GM18508 (cell line): ENCODE measurements around the gene PATE1.
"Not testable (repeated sequence)": the region's sequence is repeated elsewhere in the genome, so short reads cannot be mapped to it uniquely, and the experiment has no call there.

Experiments used
- ATAC-seq: cut with Tn5 transposase; IDR thresholded peaks from one replicate; pipeline ENCODE4 v1.9.1; 2021; ENCODE audit warnings: moderate number of reproducible peaks; ENCODE audit not compliant: insufficient read depth, unreplicated experiment

PATE1 gene

GRCh38 chr11:125745979-125746378 is at the start of gene PATE1:
TSS of gene PATE1 (plus strand) at chr11:125746279. CDS start at chr11:125746305, 26 bp downstream.
- ATAC-seq = no peak

DNA sequence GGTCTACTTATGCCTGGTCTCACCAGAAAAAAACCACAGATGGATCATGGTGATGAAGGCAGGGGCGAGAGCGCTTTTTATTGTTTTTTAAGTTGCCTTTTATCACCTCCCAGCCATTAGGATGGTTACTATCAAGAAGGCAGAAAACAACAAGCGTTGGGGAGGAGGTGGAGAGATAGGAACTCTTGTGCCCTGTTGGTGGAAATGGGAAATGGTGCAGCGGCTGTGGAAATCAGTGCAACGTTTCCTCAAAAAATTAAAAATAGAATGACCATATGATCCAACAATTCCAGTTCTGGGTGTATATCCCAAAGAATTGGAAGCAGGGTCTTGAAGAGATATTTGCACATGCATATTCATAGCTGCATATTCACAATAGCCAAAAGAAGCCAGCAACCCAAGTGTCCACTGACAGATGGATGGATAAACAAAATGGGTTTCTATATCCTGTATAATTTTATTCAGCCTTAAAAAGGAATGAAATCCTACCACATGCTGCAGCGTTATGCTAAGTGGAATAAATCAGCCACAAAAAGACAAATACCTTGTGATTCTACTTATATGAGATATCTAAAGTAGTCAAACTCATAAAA is 45.0 kb upstream of the PATE1 start:
- ATAC-seq = no peak

GRCh38 chr11:125701858-125702621 is 44.0 kb upstream of the PATE1 start:
- no peak for ATAC-seq

GRCh38 chr11:125704686-125705085 is 41.4 kb upstream of the PATE1 start:
- ATAC-seq = not testable (repeated sequence)

- no peak for ATAC-seq
These were observed 25.3 kb upstream of the PATE1 start for GRCh38 chr11:125720781-125721180.

DNA sequence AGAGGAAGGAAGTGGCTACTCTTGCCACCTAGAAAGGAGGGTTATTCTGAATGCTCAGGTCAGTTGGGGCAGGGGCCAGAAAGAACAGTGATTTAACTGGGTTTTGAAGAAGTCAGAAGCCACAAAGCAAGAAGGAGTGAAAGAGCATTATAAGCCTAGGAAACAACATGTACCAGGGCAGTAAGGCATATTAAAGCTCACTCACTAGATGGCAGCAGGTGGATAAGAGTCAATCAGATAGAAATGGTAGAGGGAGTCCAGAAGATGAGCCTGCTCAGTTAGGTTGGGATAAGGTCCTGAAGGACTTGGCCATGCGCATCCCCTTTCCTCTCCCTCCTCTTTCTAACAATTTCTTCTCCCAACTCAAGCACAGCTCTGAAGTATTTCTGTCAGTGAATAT is 22.0 kb upstream of the PATE1 start:
- no peak for ATAC-seq

- no peak for ATAC-seq
These were observed 17.1 kb upstream of the PATE1 start for GRCh38 chr11:125728969-125729368.

DNA sequence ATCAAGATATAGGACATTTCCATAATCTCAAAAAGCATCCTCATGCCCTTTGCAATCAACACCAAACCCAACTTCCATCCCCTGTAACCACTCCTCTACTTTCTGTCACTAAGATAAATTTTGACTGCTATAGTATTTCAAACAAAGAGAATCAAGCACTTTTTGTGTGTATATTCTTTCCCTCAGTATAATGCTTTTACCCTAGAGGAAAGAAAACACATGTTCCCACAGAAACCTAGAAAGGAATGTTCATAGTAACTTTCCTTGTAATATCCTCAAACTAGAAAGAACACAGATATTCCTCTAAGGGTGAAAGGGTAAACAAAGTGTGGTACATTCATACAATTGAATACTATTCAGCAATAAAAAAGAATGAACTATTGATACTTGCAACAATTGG is 5.5 kb upstream of the PATE1 start:
- no peak for ATAC-seq

- ATAC-seq = no peak
These were observed 2.4 kb upstream of the PATE1 start for GRCh38 chr11:125743681-125744080.

DNA sequence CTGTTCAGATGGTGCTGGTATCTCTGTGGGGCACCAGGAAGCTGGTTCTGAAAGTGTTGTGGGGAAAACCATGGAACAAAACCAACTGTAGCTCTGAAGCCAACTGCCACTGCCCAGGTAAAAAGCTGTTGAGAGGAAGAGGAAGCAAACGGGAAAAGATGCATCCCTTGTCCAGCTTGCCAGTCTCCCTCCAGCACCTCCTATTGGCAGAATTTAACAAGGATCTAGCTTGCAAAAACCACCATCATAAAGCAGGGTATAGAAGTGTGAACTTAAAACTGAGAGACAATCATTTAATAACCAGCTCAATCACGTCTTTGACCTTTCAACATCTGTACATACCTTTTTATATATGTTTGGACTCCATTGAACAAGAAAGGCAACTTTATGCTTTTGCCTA is 4.5 kb downstream of the PATE1 start:
- ATAC-seq = no peak

DNA sequence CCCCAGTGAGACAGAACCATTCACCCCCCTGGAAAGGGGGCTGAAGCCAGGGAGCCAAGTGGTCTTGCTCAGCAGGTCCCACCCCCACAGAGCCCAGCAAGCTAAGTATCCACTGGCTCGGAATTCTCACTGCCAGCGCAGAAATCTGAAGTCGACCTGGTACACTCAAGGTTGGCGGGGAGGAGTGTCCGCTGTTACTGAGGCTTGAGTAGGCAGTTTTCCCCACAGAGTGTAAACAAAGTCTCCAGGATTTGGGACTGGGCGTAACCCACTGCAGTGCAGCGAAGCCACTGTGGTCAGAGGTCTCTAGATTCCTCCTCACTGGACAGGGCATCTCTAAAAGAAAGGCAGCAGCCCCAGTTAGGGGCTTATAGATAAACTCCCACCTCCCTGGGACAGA is 10.0 kb downstream of the PATE1 start:
- ATAC-seq = no peak

DNA sequence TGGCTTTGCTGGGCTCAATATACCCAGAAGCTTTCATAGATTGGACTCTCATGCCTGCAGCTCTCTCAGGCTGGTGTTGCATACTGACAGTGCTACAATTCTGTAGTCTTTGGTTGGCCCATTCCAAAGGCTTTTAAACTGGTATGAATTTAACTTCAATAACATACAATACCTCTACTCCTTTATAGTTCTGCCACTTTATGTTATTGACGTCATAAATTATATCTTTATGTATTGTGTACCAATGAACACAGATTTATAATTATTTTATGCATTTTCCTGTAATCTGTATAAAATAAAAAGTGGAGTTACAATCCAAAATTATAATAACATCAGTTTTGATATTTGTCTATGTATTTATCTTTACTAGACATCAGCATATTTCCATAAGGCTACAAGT is 16.4 kb downstream of the PATE1 start:
- ATAC-seq = no peak

DNA sequence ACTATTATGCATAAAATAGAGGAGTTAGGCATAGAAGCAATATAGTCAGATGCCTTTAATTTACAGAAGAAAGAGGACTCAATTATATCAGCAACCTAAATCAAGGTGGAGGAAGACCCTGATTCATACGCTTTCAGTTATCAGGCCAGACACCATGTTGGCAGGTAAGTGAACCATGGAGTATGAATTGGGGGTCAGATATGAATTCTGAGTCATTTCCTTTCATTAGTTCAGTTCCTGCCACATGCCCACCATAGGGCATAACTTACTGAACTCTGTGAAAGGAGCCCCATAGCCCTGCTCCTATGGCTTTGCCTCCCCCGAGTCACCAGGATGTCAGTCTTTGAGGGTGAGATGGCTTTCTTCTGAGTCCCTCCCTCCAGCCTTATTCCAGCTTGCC is 17.4 kb downstream of the PATE1 start:
- ATAC-seq = no peak

- no peak for ATAC-seq
These were observed 20.2 kb downstream of the PATE1 start for GRCh38 chr11:125766251-125766650.

DNA sequence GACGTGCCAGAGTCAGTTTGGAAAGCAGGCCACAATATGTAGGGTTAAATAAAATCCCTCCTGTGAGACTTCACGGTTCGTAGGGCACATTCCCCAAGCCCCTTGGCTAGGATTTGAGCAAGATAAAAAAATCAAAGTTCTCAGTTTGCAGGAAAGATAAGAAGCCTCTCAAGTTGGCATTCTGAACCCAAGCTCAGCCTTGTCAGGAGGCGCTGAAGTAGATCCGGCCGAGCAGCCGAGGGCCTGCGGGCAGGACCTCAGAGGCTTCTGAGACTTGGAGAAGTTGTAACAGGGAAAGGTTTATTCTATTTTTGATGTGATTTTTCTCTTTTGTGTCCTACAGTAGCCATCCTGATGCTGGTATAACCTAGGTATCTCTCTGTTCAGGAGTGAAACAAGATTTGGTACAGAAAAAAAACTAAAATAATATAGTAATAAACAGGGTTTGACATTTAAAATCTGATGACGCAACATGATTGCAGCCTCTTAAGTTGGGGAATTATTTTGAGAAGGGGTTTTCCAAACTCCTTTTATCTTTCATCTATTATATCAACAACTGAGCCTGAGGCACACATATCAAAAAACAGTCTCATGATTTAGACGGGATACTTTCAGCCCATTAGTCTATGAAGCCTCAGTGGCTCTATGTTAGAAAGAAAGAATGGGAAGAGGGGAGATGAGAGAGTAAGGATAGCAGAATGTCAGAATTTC is 22.4 kb downstream of the PATE1 start:
- ATAC-seq = no peak

DNA sequence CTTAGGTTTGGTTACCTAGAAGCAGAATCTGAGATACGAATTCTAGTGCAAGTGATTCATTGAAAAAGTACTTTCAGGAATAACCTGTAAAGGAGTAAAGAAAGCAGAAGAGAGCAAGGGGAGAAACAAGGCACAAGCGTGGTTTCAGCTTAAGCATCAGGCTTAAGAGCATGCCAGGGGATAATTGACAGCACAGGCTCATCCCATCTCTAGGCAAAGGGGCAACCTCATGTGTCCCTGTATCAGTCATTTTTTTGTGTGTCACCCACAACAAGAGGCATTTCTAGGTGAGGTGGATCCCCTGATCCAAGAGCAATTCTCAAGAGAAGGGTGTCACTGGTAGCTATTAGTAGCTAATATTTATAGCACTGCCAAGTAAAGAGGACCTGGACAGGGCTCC is 24.5 kb downstream of the PATE1 start:
- no peak for ATAC-seq

DNA sequence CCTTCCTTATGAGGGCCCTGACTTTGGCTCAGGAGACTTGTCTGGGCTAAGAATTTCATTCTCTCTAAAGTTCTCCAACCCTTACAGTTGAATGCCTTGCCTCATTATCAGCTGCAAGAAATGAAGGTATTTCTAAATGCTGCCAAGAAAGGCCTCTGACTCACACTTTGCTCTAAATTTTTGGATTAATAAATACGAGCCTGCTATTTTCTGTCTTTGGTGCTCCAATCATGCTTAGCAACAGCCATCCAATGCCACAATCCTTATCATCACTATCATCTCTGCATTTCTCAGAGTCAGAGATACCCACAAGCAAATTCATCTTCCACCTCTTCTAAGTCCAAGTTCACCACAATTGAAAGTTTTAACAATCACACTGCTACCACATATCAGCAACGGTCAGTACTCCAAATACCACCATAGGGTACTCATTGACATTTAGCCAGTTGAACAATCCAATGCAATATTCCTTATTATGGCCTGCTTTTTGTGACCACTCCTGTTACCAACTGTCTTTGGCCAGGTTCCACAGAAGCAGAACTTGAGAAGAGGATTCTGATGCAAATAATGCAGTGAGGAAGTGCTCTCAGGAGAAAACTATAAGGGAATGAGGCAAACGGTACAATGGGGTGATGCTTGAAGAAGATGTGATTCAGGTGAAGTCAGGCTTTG is 26.9 kb downstream of the PATE1 start:
- ATAC-seq = no peak

DNA sequence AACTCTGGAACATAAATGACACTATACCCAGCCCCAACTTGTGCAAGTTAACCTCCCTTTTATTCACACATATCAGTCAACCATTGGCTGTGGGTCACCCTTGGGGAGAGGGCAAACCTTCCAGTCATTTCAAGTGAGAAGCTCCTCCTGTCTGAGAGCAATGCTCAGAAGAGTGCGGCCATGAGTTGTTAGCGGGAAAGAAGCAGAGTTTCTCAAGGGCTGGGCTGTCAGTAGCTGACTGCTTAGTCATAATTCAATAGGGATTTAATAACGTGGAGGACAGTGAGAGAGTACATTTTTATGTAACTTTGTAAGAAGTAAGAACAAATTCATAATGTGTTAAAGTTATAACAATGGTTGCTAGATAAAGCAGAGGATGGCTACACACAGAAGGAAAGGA is 27.4 kb downstream of the PATE1 start:
- ATAC-seq = no peak

DNA sequence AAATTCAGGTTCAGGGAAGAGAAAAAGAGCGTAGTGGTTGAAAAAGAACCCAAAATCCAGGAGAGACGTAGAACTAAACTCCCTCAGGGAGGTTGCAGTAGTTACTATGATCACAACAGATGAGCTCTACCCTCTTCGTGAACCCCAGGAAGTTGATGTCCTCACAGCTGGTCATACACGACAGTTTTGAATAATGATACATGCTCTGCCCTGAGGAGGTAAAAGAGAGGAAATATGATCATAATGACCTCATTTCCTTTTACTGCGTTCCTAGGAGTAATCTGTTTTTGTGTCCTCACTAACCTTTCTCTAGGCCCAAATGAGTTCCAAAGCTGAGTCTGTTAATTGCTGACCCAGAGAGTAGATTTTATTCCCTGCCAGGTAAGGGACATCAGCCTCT is 31.2 kb downstream of the PATE1 start:
- no peak for ATAC-seq

GRCh38 chr11:125778728-125779127 is 32.6 kb downstream of the PATE1 start, which contains the start of gene PATE2:
TSS of gene PATE2 (minus strand) at chr11:125778828. CDS start at chr11:125778773, 55 bp downstream.
- ATAC-seq = no peak

DNA sequence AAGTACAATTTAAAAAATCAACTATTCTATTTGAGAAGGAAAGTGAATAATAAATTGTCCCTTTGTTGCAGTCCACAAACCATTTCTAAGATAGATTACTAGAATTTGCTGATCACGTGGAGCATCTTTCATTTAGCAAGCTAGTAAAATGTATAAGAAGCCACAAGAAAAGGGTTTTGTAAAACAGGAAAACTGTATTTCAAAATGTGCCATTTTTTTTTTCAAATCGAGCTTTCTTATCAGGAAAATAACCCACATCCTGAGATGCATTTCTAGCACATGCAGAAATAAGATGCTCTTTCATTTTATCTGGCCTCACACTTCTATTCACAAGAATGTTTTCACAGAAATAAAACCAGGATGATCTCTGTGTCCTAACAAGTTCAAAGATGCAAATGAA is 38.6 kb downstream of the PATE1 start:
- ATAC-seq = no peak
